SK-N-DZ (cell line): ENCODE data around the gene MMADHC.
"Not testable (repeated sequence)": the region's sequence is repeated elsewhere in the genome, so short reads cannot be mapped to it uniquely, and the experiment has no call there.

Source experiments
- DNase-seq: peaks from one replicate; pipeline ENCODE4 v3.0.0-alpha.2; 2015; ENCODE audit warnings: low spot score

Gene MMADHC

GRCh38 chr2:149595056-149595963 is 7.7 kb upstream of the MMADHC start:
- no peak for DNase-seq

GRCh38 chr2:149594411-149594810 is 6.8 kb upstream of the MMADHC start:
- DNase-seq: no peak

GRCh38 chr2:149587950-149588487 is 444 bp upstream of the MMADHC start:
- DNase-seq: peak; percentile 26

- DNase-seq: no peak
Measured at GRCh38 chr2:149586898-149587219, 716 bp downstream of the MMADHC start.

- DNase-seq: no peak
Measured at GRCh38 chr2:149586063-149586462, 1.5 kb downstream of the MMADHC start.

- DNase-seq: no peak
Measured at GRCh38 chr2:149585166-149585885, 2.2 kb downstream of the MMADHC start.

- DNase-seq: no peak
Measured at GRCh38 chr2:149579972-149580882, 7.3 kb downstream of the MMADHC start.

GRCh38 chr2:149577269-149577668 is 10.3 kb downstream of the MMADHC start:
- no peak for DNase-seq

GRCh38 chr2:149575752-149576151 is 11.8 kb downstream of the MMADHC start:
- DNase-seq: no peak

- DNase-seq: no peak
Measured at GRCh38 chr2:149575277-149575676, 12.3 kb downstream of the MMADHC start.

GRCh38 chr2:149573760-149574159 is 13.8 kb downstream of the MMADHC start:
- DNase-seq: no peak

- no peak for DNase-seq
Measured at GRCh38 chr2:149572102-149572953, 15.2 kb downstream of the MMADHC start.

GRCh38 chr2:149568138-149568537 is 19.4 kb downstream of the MMADHC start:
- DNase-seq: no peak

GRCh38 chr2:149566652-149567051 is 20.9 kb downstream of the MMADHC start:
- DNase-seq: no peak

GRCh38 chr2:149565625-149566024 is 21.9 kb downstream of the MMADHC start:
- not testable (repeated sequence) for DNase-seq

- DNase-seq: no peak
Measured at GRCh38 chr2:149564983-149565382, 22.6 kb downstream of the MMADHC start.

- DNase-seq: no peak
Measured at GRCh38 chr2:149564097-149564496, 23.5 kb downstream of the MMADHC start.

GRCh38 chr2:149562324-149562723 is 25.3 kb downstream of the MMADHC start:
- DNase-seq: peak; percentile 72

GRCh38 chr2:149561309-149561926 is 26.2 kb downstream of the MMADHC start:
- peak; percentile 45 for DNase-seq
